GM19397 (cell line): ENCODE results near the gene POLR2J.

Experiments used
- ATAC-seq: cut with Tn5 transposase; IDR thresholded peaks from one replicate; pipeline ENCODE4 v1.9.1; 2021; ENCODE audit warnings: mild to moderate bottlenecking, moderate library complexity; ENCODE audit not compliant: unreplicated experiment

The POLR2J gene

DNA sequence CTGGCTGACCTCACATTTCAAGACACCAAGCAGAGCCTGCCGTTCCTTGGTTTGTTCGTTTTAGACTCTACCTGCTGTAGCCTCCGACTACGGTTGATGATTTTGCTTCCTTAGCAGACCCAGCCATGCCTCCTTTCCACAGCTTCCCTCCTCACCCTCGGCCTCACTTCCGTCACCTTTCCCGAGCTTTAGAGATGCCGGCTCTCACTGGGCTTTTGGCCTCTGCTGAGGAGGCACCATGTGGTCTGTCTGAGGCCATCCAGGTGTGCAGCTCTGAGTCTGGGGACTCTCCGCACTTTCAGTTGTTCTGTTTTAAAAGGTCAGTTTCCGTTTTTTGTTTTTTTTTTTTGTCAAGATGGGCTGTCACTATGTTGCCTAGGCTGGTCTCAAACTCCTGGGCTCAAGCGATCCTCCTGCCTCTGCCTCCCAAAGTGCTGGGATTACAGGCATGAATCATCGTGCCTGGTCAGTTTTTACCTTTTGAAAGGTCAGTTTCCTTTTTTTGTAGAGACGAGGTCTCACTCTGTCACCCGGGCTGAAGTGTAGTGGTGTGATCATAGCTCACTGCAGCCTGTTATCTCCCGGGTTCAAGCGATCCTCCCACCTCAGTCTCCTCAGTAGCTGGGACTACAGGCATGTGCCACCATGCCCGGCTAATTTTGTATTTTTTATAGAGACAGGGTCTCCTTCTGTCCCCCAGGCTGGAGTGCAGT lies 33.6 kb downstream of the POLR2J start:
- no peak for ATAC-seq

DNA sequence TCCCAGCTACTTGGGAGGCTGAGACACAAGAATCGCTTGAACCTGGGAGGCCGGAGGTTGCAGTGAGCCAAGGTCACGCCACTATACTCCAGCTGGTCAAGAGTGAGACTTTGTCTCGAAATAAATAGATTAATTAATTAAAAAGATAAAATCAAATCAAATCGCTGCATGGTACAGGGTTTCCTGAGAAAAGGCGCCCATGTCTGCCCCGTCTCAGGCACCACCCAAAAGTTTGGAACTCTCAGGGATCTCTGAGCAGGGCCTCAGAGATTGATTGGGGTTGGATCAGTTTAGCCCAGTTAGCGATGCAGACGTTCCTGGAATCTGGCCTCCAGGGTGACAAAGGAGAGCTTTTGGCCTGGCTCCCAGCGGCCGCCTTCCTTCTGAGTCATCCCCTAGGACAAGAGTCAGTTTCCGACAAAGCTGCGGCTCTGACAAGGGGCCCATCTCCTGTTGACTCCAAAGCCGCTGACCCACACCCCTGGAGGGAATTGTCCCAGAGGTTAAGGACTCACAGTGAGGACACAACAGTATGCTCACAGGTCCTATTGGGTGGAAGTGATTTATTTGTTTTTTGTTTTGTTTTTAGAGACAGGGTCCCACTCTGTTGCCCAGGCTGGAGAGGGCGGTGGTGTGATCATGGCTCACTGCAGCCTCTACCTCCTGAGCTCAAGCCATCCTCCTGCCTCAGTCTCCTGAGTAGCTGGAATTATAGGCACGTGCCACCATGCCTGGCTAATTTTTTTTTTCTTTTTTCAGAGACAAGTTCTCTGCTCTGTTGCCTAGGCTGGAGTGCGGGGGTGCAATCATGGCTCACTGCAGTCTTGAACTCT lies 38.5 kb downstream of the POLR2J start:
- no peak for ATAC-seq

DNA sequence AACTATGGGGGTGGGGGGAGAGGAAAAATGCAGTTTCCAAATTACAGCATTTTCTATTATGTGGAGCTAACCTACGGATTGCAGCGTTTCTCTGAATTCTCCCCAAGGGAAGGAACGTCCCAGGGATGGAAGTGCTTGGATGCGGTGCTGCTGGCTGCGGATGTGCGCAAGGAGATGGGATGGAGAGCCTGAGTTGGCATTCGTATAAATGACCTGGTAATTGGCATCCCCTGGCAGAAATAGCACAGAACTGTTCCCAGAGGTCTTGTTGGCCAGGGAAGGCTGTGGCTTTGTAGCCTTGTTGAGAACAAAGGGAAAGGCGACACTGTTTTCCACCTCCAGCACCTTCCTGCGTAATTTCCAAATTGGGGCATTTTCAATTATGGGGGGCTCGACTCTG lies 42.6 kb downstream of the POLR2J start:
- ATAC-seq = no peak

DNA sequence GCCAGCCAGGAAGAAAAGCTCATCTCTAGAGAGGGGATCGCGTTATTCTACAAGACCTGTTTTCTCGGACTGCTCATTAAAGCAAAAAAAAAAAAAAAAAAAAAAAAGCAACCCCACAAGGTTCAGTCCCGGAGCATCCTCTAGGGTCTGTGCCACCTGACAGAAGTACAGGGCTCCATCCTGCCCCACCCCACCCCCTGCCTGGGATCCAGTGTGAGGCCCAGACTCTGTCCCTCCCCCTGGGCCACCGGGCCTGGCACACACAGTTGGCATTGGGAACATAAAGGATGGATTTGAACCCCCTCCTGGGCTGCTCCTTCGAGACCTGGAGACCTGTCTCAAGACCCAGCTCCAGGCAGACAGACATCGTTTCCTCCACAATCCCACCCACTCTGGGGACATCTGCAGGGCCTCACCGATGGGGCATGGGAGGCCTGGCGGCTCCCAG lies 44.7 kb downstream of the POLR2J start:
- ATAC-seq = no peak

DNA sequence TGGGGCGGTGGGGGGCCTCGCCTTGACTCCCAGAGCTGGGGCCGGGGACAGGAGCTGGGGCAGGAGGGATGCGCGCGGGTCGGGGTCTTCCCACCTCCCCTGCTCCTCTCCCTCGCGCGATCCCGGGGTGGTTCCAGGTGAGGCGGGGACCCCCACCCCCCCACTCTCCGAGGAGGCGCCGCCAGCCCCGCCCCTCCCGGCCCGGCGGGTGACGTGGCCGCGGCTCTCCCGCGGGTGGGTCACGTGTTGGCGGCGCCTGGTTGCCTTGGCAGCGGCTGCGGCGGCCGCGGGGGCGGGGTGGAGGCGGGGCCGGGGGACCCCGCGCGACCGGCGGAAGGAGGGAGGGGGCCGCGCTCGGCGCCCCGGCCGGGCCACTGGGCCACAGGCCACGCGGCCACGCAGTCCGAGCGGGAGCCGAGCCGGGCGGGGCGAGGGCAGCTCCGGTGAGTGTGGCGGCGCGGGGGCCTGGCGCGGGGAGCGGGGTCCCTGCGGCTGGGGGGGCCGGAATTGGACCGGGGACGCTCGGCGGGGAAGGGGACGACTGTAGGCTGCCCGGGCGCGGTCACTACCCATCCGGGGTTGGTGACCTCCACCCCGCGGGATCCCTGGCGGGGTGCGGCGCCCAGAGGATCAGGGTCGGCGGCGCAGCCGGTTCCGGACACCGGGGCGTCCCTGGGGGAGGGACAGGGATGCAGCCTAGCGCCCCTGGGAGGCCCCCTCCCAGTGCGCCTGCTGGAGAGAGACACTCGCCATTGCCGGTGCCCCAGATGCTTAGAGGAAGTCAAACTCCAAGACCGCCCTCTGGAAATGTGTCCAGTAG lies 45.3 kb downstream of the POLR2J start, which contains the start of gene ORAI2:
ORAI2 (plus strand) TSS at position 357 of the 820 bp plus-strand sequence. CDS start 5,382 bp downstream, outside the sequence.
- peak; percentile 68 for ATAC-seq

DNA sequence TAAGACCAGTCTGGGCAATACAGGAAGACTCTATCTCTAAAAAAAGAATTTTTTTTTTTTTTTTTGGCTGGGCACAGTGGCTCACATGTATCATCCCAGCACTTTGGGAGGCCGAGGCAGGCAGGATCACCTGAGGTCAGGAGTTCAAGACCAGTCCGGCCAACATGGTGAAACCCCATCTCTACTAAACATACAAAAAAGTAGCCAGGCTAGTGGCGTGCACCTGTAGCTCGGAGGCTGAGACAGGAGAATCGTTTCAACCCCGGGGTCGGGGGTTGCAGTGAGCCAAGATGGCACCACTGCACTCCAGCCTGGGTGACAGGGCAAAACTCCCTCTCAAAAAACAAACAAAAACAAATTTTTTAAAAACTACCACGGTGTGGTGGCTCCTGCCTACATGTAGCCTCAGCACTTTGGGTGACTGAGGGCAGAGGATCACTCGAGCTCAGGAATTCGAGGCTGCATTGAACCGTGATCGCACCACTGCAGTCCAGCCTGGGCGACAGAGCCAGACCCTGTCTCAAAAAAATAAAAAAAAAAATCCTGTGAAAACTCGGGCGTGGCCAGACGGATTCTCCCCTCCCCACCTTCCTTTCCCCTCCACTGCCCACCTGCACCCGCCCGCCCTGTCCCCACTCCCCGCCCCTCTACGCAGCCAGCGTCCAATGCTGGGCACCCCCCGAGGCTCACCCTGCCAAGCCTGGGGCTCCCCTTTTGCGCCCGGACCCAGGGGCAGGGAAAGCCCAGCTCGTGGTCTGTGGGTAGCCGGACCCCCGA lies 46.1 kb downstream of the POLR2J start:
- peak; percentile 30 for ATAC-seq

DNA sequence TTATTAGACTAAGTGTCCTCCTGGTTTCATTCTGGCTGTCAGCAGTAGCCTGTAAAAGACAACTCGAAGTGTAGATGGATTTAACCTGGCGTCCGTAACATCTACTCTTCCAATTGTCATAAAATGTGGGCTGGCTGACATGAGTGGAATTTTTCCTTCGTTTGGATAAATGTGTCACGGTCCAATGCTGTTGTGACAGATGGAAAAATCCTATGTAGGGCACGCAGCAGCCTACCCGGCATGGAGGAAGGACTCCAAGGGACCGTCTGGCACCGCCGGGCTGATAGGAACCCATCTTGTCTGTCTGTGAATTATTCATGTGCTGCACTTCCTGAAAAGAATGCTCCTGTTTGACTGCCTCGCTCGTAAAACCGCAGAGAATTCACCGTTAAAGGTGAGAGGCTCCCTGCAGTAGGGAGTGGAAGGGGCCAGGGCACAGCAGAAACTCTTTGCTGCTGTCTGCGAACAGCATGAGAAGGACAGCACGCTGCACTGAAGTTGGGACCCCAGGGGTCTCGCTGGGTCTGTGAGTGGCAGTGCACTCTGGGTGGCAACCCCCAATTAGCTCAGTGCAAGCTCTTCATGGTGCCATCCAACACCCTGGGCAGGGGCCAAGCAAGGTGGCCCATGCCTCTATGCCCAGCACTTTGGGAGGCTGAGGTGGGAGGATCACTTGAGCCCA lies 47.0 kb downstream of the POLR2J start:
- no peak for ATAC-seq

DNA sequence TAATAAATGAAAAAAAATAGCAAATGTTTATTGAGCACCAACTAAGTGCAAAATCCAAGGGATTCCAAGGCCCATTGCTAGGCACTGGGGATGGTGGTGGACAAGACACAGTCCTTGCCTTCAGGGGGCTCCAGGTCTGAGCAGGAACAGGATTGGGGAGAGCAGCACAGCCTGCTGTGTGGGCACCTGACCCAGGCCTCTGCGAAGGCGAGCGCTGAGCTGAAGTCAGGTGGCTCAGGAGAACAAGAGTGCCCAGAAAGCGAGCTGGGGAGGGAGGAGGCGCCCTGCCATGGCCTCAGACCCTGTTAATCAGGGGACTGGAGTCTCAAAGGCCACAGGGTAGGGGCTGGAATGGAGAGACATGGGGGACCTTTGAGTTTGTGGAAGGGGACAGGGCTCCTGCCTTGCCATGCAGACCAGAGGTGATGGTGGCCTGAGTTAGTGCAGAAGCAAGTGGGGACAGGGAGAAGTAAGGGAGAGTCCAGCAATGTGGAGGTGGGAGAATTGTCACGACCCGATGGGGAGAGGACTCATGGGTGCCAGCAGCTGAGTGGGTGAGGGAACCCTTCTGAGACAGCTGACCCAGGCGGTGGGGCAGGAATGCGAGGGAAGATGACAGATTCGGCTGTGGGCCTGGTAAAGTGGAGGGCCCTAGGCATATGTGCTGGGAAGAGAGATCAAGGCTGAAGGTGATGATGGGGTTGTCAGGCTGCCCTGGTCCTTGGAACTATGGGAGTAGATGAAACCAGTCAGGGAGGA lies 49.4 kb downstream of the POLR2J start:
- no peak for ATAC-seq

DNA sequence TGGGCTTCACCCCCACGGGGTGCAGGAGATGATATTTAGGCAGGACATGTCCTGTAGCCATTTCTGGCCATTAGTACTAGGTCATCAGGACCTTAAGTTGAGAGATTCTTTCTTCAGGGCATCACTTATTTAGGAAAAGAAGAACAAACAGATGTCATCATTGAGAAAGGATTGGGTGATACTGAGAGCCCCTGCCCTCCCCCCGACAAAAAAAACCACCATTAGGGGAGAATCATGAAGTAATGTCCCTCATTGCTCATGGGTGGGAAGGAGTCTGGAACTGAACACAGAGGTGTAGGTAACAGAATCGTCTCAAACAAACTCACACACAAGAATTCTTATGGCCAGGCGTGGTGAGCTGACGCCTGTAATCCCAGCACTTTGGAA lies 51.7 kb downstream of the POLR2J start:
- no peak for ATAC-seq

DNA sequence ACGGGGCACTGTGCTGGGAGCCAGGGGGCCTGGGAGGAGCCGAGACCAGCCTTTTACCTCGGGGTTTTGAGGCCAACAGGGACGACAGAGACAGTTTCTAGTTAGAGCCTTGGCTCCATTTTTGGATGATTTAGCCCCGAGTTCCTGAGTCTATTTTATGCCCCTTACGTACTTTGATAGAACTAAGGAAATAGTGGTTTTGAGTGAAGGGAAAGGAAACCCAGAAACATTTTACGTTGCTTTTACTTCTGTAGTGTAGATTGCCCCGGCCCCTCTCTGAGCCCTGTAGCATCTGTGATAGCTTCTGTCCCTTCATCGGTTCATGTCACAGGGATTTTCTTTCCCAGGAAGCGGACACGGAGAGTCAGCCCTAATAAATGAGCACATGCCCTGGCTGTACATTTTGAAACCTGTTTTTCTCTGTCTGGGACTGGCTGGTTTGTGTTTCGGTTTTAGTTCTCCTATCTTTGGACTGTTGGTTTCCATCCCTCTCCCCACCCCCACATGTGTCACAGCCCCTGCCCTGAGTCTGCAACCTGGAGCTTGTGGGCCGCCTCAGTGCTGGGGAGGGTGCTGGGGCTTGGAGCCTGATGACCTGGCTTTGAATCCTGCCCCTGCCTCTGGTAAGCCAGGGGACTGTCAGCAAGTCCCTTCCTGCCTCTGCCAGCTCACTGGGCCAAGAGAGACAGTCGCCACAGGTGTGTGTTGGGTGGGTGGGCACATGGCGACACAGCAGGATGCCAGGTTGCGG lies 52.3 kb downstream of the POLR2J start:
- ATAC-seq = peak; percentile 40

DNA sequence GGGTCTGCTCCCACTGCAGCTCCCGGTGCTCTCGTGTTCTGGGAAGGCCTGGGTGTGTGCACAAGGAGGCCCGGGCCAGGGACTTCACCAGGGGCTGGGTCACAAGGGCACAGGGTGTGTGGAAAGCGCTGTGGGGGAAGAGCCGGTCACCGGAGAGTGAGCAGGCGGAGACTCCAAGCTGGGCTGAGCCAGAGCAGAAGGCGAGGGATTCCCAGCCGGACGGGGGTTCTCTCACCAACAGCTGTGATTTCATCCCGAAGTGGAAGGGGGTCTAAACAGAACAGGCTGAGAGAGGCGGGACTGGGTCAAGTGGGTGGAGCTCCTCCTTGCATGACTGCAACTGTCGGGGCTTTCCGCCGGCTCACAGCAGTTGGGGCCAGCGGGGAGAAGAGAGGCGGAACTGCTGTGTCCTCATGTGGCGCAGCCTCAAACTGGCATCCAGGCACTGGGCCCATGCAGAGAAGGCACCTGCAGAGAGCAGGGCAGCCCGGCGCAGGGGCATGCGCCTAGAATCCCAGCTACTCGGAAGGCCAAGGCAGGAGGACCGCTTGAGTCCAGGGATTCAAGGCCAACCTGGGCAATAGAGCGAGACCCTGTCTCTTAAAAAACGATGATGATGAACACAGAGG lies 53.0 kb downstream of the POLR2J start:
- ATAC-seq = peak; percentile 59

DNA sequence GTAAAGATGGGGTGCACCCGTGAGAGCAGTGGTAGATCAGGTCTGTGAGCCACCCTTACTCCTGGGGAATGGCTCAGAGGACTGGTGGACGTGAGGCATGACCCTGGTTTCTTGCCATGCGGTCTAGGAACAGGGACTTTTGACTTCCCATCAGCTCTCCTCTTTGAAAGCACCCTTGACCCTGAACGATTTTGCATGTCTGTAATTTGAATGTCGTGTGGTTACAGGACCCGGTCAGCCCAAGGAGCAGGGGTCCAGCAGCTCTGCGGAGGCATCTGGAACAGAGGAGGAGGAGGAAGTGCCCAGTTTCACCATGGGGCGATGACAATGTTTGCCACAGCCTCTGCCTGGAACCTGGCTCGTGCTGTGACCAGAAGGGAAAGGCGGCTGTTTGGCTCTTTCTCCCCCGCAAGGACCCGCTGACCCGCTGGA lies 53.9 kb downstream of the POLR2J start:
- no peak for ATAC-seq

DNA sequence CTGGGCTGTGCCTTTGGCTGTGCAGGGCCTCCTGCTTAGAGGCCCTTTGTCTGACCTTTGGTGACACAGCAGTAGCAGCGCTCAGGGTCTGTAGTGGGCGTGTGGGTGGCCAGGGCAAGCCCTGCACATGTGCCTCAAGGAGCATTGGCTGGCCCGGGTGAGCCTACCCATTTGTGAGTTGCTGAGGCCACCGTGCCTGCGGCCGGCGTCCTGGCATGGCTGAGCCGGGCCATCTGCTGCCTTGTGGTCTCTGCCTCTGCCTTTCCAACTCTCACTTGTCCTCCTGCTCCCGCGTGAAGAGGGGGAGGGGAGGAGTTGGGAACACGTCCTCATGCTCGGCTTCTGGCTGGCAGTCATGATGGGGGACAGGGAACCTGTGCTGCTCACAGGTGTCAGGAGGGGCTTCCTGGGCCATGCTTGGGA lies 54.6 kb downstream of the POLR2J start:
- ATAC-seq = no peak
